LHCN-M2 (cell line): ENCODE results near the gene COA8. TPM values are rescaled to one million over a fixed set of nuclear protein-coding genes. Genes with fewer than 3 reads are reported as not detected.
"Not testable (repeated sequence)": the region's sequence is repeated elsewhere in the genome, so short reads cannot be mapped to it uniquely, and the experiment has no call there.

ENCODE experiments used
- DNase-seq: peaks from one replicate; pipeline ENCODE4 v3.0.0-alpha.2; 2012; ENCODE audit warnings: low read depth
- total RNA-seq: library from RNA; depleted of rRNA; stranded (reverse); fragments of >200 nt; gene quantifications from 2 replicates; pipeline ENCODE4 v1.2.3, GENCODE V29; 2014

Gene COA8
- total RNA-seq, 1 experiment from 2014 or later = 43.7 TPM

- DNase-seq = not testable (repeated sequence)
Observed at GRCh38 chr14:103525430-103526246, 37.1 kb upstream of the COA8 start.

DNA sequence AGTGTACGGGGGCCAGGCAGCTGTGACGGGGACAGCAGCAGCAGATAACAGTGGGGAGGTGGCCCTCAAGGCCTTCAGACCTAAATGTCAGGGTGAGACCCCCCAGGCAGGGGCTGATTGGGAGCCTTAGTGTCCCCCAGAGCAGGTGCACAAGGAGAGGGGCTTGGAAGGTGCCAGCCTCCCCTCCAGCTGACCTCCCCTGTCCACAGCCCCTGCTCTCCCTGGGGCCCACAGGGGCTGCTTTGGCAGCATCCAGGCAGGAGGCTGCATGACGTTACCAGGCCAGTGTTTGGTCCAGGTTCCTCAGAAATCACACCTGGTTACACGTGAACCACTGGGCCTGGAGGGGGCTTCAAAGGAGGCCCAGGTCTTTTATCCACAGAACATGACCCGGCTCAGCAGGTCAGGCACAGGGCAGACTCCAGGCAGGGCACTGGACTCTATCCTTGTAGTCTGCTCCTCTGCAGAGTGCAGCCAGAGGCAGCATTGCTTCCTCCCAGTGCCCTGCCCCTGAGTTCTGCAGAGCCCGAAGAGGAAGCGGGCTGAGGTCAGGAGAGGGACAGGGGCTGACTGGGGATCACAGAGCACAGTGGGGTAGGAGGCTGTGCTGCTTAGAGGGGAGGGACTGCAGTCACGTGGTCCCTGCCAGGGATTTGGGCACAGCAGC, 36.4 kb upstream of the COA8 start:
- DNase-seq = no peak

- no peak for DNase-seq
Observed at GRCh38 chr14:103526914-103527248, 35.9 kb upstream of the COA8 start.

DNA sequence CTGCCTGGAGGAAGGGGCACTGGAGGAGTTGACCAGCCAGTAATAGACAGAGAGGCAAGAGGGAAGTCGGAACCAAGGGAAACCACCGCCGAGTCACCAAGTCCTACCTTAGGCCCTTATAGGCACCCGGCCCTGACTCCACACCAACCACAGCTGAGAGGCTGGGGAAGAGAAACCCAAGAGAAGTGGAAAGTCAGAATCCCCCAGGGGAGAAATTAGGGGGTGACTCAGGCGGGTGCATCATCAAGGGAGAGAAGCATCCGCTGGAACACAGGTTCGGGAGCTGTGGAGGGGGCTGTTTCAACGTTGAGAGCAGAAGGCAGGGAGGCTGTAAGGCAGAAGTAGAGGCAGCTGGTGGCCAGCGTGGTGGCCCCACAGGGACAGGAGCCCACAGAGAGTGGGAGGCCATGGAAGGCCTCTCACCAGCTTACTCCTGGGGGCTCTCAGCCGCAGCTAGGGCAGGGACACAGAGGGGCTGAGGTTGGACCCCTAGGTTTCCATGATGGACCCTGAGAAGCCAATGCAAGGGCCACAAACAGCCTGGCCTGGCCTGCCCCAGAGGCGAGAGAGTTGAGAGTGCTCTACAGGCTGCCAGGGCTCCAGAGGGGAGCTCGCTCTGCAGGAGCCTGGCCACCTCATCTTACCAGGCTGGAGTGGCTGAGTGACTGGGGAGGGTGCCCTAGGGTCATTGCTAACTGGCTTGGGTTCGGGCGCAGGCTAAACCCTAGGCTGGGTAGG, 35.2 kb upstream of the COA8 start:
- DNase-seq = peak; percentile 93

DNA sequence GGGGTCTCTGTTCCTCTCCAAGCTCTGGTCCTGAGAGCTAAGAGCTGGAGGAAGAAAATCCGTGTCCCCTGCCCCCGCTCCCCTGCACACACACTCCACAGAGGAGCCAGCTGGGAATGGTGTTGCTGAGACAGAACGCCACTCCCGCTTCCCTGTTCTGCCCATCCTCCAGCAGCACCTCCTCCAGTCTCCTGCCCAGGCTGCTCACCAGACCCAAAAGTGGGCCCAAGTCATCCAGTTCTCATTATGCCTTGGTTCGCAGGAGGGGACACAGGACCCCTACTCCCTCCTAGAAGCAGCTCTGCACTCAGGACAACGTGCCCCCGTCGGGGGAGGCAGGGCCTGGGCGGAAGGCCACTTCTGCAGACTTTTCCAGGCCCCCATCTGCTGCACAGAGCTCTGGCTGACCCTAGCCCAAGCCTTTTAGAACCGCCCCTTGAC, 34.6 kb upstream of the COA8 start:
- no peak for DNase-seq

- peak; percentile 88 for DNase-seq
Observed at GRCh38 chr14:103528587-103529382, 34.0 kb upstream of the COA8 start, which contains the start of gene TRMT61A. TSS of gene TRMT61A (plus strand) at chr14:103529196. CDS start at chr14:103529979, 783 bp downstream.

DNA sequence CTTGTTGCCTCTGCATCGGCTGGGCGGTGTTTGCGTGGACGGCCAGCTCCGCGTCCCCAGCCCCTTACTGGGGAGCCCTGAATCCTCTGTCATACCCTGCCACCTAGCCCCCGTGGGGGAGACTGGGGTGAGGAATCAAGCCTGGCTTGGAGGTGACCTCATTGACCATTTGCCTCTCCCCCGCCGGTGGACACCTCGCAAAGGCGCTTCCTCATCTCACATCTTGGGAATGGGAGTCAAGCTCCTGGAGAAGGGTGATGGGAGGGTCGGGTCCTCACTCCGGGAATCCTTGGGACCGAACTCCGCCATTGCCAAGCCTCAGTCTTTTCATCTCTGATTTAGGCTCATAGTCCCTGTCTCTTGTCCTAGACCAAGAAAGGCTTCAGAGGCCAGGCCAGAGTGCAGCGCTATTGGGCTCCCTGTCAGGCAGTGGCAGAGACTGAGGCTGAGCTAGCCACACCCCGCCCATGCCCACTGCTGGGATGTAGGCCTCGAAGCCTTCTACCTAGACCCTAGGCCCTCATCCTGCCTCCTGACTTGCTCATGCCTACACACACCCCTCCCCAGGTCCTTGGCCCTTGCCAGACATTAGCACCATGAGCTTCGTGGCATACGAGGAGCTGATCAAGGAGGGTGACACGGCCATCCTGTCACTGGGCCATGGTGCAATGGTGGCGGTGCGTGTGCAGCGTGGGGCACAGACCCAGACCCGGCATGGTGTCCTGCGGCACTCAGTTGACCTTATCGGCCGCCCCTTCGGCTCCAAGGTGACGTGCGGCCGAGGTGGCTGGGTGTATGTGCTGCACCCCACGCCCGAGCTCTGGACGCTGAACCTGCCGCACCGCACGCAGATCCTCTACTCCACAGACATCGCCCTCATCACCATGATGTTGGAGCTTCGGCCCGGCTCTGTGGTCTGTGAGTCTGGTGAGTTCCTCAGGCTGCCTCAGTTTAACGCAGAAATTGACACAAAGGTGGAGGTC, 33.1 kb upstream of the COA8 start:
- no peak for DNase-seq

DNA sequence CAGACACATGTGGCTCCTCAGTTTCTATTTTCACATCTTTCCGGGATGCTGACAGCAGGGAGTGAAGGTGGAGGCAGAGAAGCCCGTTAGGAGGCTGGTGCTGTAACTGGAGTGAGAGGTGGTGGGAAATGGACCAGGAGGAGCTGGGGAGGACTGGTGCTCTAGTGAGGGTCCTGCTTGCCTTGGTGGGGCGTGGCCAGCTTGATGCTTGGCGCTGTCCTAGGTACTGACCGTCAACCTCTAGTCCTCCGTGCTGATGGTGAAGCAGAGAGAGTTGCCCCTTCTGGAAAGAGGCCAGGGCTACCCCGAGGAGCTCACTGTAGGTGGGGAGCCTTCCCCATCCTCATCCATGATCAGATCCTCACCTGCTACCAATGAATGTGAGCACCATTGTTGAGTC, 32.4 kb upstream of the COA8 start:
- DNase-seq = no peak

- DNase-seq = no peak
Observed at GRCh38 chr14:103530831-103531230, 31.9 kb upstream of the COA8 start.

DNA sequence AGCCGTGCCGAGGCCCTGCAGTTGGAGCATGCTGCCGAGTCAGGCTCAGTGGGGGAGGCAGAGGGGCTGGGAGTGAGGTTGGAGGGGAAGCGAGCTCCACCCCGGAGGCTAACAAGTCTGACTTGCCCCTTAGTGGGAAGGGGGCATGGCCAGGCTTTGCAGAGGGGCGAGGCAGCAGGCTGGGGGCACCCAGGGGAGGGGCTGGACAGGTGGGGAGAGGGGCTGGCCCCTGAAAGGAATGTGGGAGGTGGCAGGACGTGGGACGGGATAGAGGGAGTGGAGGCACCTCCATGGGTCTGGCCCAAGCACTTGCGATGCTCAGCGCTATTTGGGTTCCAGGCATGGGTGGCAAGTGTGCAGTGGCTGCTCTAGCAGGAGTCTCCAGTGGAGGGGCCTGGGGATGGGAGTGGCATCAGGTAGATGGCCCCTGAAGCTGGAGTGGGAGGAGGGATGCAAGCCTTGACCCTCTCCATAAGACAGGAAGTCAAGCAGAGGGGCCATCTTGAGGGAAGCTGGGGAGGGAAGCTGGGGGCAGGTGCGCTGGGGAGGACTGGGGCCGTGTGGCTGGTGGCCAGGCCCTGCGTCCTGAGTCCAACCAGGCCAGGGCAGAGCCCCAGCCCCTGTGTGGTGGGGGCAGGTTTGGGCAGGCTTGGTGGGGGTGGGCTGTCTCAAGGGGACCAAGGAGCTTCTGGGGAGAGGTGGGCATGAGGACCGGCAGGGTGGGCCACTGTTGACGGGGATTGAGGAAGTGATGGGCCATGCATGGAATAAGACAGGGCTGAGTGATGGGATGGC, 31.1 kb upstream of the COA8 start:
- DNase-seq = no peak

DNA sequence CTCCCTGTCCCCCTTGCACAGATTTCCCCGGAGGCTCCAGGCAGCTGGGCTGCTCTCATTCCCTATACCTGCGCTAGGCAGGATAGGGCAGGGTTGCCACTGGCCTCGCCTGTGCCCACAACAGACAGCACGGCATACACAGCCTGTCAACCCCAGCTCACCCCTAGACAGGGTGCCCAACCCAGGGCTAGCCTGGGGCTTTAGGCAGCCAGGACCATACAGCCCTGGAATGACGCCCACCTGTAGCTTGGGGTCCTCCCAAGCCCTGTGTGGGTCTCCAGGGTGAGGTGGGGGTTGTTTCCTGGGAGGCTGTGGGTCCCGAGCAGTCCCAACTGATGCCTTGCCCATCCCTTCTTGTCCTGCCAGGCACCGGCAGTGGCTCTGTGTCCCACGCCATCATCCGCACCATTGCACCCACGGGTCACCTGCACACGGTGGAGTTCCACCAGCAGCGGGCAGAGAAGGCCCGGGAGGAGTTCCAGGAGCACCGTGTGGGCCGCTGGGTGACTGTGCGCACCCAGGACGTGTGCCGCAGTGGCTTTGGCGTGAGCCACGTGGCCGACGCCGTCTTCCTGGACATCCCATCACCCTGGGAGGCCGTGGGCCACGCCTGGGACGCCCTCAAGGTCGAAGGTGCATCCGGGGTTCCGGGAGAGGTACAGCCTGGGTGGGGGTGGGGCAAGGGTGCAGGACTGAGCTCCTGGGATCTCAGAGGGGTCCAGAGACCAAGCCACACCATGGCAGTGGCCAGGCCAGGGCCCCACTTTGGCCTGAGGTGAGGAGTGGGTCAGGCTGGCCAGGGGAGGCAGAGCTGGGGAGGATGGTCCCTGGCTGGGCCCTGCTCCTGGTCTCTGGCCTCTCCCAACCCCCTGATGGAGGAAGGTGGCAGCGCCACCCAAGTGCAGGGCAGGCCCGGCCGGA, 30.3 kb upstream of the COA8 start:
- no peak for DNase-seq

- DNase-seq = no peak
Observed at GRCh38 chr14:103533137-103533998, 29.4 kb upstream of the COA8 start.

- no peak for DNase-seq
Observed at GRCh38 chr14:103533999-103534575, 28.7 kb upstream of the COA8 start.

DNA sequence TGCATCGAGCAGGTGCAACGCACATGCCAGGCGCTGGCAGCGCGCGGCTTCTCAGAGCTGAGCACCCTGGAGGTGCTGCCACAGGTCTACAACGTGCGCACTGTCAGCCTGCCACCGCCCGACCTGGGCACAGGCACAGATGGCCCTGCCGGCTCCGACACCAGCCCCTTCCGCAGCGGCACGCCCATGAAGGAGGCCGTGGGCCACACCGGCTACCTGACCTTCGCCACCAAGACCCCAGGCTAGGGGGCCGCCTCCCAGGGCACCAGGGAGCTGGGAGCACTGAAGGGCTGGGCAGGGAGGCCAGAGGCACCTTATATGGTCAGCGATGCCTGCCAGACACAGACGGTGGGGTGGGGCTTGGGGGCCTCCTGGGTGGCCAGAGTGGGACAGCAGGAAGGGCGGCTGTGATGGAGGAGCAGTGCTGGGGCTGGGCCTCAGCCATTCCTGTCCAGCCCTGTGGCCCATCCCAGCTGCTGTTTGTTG, 28.1 kb upstream of the COA8 start:
- DNase-seq = no peak

DNA sequence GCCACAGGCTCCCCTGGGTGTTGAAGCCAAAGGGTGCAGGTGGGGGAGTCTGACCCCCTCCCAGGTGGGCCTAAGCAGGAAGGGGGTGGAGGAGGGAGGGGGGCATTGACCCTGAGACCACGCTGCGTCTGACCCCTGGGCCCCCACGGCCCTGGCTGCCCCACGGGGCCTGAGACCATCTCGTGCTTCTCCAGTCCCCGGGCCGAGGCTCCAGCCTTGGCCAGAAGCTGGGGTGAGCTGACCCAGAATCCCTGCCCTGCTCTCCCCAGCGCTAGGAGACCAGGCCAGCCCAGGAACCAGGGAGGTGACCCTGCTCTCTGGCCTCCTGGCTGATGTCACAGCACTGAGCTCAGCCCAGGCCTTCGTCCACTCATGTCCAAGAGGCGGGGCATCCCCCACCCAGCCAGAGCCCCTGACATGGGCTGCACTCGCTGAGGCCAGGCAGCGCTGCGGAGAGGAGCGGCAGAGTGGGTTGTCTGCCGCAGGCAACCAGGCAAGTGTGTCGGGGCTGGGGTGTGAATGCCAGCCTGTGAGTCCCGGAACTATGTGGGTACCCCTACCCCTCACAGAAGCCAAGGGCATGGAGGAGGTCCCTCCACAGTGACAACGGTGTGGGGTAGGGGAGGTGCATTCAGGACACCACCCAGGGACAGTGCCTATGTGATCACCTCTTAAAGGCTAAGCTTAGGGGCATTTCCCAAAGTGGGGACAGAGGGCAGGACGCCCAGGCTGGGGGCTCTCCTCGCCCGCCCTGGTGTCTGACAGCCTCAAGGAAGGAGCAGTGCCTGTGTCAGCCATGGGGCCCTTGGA, 27.5 kb upstream of the COA8 start:
- no peak for DNase-seq
